Stimulated activated CD8-positive, alpha-beta memory T cell treated with anti-CD3 and anti-CD28 coated beads, Interleukin-12 subunit alpha, Interleukin-12 subunit beta, amount 100 ng/mL, for 1 hour (primary cell): Measurements from ENCODE around the gene PLXNB3.
"Not testable (repeated sequence)": the region's sequence is repeated elsewhere in the genome, so short reads cannot be mapped to it uniquely, and the experiment has no call there.

Experiments used
- DNase-seq: peaks from one replicate; pipeline ENCODE4 v3.0.0-alpha.2; 2020; ENCODE audit warnings: low read depth

Gene PLXNB3

GRCh38 chrX:153818064-153818463 is 54.0 kb downstream of the PLXNB3 start:
- DNase-seq, result not testable (repeated sequence)

GRCh38 chrX:153818571-153819383 is 54.7 kb downstream of the PLXNB3 start:
- no peak for DNase-seq

- DNase-seq, result no peak
Measured at GRCh38 chrX:153819384-153820040, 55.5 kb downstream of the PLXNB3 start.

- no peak for DNase-seq
Measured at GRCh38 chrX:153820601-153821000, 56.6 kb downstream of the PLXNB3 start.

- no peak for DNase-seq
Measured at GRCh38 chrX:153821066-153821465, 57.0 kb downstream of the PLXNB3 start.

- DNase-seq, result no peak
Measured at GRCh38 chrX:153824348-153824747, 60.3 kb downstream of the PLXNB3 start.

- DNase-seq, result no peak
Measured at GRCh38 chrX:153825042-153825441, 61.0 kb downstream of the PLXNB3 start.
